ENCODE results near the gene RAB12. TPM values are rescaled to one million over a fixed set of nuclear protein-coding genes. Genes with fewer than 3 reads are reported as not detected.

The RAB12 gene
- total and polyA plus RNA-seq, 2 of the 8 experiments (the other 6 are each of a cell fraction or from before 2014, with no cell fraction given) = 19.7 to 45.9 TPM

DNA sequence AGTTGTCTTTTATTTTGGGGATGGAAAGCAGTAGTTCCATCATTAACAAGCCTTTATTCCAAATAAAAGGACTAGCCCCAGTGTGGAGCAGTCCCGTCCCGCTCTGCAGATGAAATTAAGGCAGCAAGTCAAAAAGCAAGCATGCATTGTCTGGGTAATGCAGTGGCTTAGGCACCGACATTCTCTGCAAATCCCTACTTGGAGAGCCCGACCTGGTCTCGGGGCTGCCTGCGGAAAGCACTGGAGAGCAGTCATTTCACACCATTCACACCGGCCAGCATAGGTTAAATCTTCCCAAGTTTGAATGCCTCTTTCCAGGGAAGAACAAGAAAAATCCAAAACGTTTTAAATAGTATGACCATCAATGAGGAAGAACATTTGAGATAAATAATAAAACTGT, 24.4 kb upstream of the RAB12 start:
- no peak overlapping the region for H3K23ac ChIP-seq (ENCODE audit: insufficient read length)
- DNase-seq (ENCODE audit: low read depth in 1 of 2, low spot score in 2 of 2) (no peak), FAIRE-seq (no peak)
- no peak overlapping the region for H2AK5ac ChIP-seq (ENCODE audit: low read depth, low read length)
- no peak overlapping the region for H3K18ac ChIP-seq (ENCODE audit: extremely low read depth, low read length)
- H3K4ac ChIP-seq (replicated peaks; ENCODE audit: insufficient read length, low read depth, low read length) = no peak overlapping the region
- H4K91ac ChIP-seq (replicated peaks; ENCODE audit: insufficient read length, low read length) = peak overlapping the region; percentile 7
- H3K4me1 ChIP-seq (replicated peaks in 1 of 4; ENCODE audit: control insufficient read depth in 3 of 4, insufficient read depth in 4 of 4, low read length in 3 of 4) = peaks cover 0 to 2% (median 0%) of the 10 kb centered on the region in 4 experiments; a peak in 1 of 7 replicates
- H4K5ac ChIP-seq (ENCODE audit: insufficient read length, low read depth, low read length) = no peak overlapping the region
- no peak overlapping the region for H3K56ac ChIP-seq (replicated peaks; ENCODE audit: insufficient read length, low read depth, low read length)
- no peaks in the 10 kb centered on the region for H3K36me3 ChIP-seq (ENCODE audit: control insufficient read depth in 2 of 4, insufficient read depth in 4 of 4, low read length in 3 of 4)
- H3K79me2 ChIP-seq (ENCODE audit: control insufficient read depth in 1 of 2, insufficient read depth in 2 of 2, low read length in 2 of 2) = no peaks in the 10 kb centered on the region
- ChIA-PET POLR2A (ENCODE audit: partially characterized antibody) (no interaction called here), CTCF (ENCODE audit: partially characterized antibody) (interaction anchor here (0.6 kb wide), 1 partner anchor 102 kb away, joined by 7 read pairs; no protein-coding TSS in a partner anchor)
- no peaks in the 10 kb centered on the region for H3K79me1 ChIP-seq (ENCODE audit: low read depth, low read length)
- H3K23me2 ChIP-seq (ENCODE audit: low read depth, low read length) = no peaks in the 10 kb centered on the region
- H3K4me2 ChIP-seq (ENCODE audit: insufficient read depth in 1 of 2, low read depth in 2 of 2, low read length in 2 of 2) = peak overlapping the region in 1 of 2 experiments; percentile 6; a peak in 2 of 4 replicates
- no peak overlapping the region for H2BK15ac ChIP-seq (ENCODE audit: low read length)
- WGBS, 2 experiments (ENCODE audit: extremely low coverage in 1 of 2, insufficient coverage in 1 of 2, insufficient read length in 1 of 2, insufficient replicate concordance in 2 of 2, low coverage in 1 of 2, low lambda C conversion rate in 2 of 2, missing lambda C conversion rate in 1 of 2) = 44% methylated on average over 8 of the region's 8 CpGs; no CpG with 5 or more reads in 1 of the 2 experiments
- no peak overlapping the region for H2BK120ac ChIP-seq (replicated peaks; ENCODE audit: low read depth, low read length)
- no peaks in the 10 kb centered on the region; a peak in 1 of 7 replicates for H3K27me3 ChIP-seq (replicated peaks in 1 of 4; ENCODE audit: control insufficient read depth in 3 of 4, extremely low read depth in 1 of 4, insufficient read depth in 3 of 4, low read length in 3 of 4)
- H4K8ac ChIP-seq (ENCODE audit: extremely low read depth, insufficient read depth, low read length) = no peak overlapping the region
- H3K9ac ChIP-seq (replicated peaks in 1 of 4; ENCODE audit: extremely low read depth in 1 of 4, low read depth in 3 of 4, low read length in 3 of 4) = no peak overlapping the region
- H2BK20ac ChIP-seq (ENCODE audit: low read length) = no peak overlapping the region
- H3K4me3 ChIP-seq (ENCODE audit: extremely low read depth in 1 of 4, insufficient read depth in 2 of 4, low read depth in 3 of 4, low read length in 4 of 4) = no peak overlapping the region
- H3K27ac ChIP-seq (ENCODE audit: low read depth, low read length) = no peak overlapping the region
- no peaks in the 10 kb centered on the region for H4K20me1 ChIP-seq (replicated peaks in 1 of 2; ENCODE audit: control insufficient read depth in 1 of 2, insufficient read depth in 2 of 2, low read length in 2 of 2)
- no peak overlapping the region for H3K14ac ChIP-seq (ENCODE audit: insufficient read length)
- peak overlapping the region; percentile 17; the same call in 1 of the 2 replicates for H2BK5ac ChIP-seq (ENCODE audit: low read depth, low read length)
- H2BK12ac ChIP-seq (ENCODE audit: low read depth, low read length) = no peak overlapping the region
- H2AFZ ChIP-seq (ENCODE audit: low read length) = peak overlapping the region; percentile 90
- TF ChIP-seq SIX5 (IDR thresholded peaks at IDR 0.05; ENCODE audit: low read depth, low read length) (no peak), ATF2 (IDR thresholded peaks at IDR 0.05; ENCODE audit: low read length) (no peak), MAFK (IDR thresholded peaks at IDR 0.05; ENCODE audit: low read depth, low read length) (no peak), CREB1 (IDR thresholded peaks at IDR 0.05) (no peak), CEBPB (IDR thresholded peaks at IDR 0.05; ENCODE audit: low read depth, low read length) (no peak), SP1 (IDR thresholded peaks at IDR 0.05; ENCODE audit: low read depth, low read length) (no peak)
- TF ChIP-seq, protein P1, sequence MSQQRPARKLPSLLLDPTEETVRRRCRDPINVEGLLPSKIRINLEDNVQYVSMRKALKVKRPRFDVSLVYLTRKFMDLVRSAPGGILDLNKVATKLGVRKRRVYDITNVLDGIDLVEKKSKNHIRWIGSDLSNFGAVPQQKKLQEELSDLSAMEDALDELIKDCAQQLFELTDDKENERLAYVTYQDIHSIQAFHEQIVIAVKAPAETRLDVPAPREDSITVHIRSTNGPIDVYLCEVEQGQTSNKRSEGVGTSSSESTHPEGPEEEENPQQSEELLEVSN (IDR thresholded peaks at IDR 0.05) = no peak
- peaks cover under 1 to 4% of the 10 kb centered on the region in 2 experiments; a peak in 2 of 4 replicates for H3K9me3 ChIP-seq (ENCODE audit: insufficient read depth in 2 of 2, low read depth in 1 of 2, low read length in 1 of 2)
